NOMO-1 (cell line): ENCODE results near the gene IL36A.

Experiments used
- DNase-seq, 2 experiments: peaks; one replicate each; lab custom pipeline; 2025; ENCODE audit not compliant: unreplicated experiment in 2 of 2; lab: John Stamatoyannopoulos, UW

IL36A gene

DNA sequence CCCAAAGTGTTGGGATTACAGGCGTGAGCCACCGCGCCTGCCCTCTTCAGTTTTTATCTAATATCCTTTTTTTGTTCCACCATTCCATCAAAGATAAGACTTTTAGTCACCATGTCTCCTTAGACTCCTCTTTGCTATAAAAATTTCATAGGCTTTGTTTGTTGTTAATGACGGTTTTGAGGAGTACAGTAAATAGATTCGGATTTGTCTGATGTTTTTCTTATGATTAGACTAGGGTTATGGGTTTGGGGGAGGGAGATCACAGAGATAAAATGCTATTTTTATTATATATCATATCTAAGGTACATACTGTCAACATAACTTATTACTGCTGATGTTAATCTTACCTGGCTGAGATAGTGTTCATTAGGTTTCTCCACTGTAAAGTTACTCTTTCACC is 41.2 kb downstream of the IL36A start:
- no peak for DNase-seq

GRCh38 chr2:113050921-113051895 is 45.9 kb downstream of the IL36A start:
- no peak for DNase-seq

- DNase-seq: no peak
These were observed 47.2 kb downstream of the IL36A start, which contains the start of gene IL36B for GRCh38 chr2:113052396-113052917. TSS of gene IL36B (minus strand) at chr2:113052867.

- DNase-seq: no peak
These were observed 48.4 kb downstream of the IL36A start for GRCh38 chr2:113053666-113054065.

DNA sequence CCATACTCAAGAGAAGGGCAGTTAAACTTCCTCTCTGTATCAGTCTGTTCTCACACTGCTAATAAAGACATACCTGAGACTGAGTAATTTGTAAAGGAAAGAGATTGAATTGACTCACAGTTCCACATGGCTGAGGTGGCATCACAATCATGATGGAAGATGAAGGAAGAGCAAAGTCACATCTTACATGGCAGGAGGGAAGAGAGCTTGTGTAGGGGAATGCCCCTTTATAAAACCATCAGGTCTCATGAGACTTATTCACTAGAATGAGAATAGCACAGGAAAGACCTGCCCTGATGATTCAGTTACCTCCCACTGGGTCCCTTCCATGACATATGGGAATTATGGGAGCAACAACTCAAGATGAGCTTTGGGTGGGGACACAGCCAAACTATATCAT is 48.8 kb downstream of the IL36A start:
- DNase-seq: no peak

DNA sequence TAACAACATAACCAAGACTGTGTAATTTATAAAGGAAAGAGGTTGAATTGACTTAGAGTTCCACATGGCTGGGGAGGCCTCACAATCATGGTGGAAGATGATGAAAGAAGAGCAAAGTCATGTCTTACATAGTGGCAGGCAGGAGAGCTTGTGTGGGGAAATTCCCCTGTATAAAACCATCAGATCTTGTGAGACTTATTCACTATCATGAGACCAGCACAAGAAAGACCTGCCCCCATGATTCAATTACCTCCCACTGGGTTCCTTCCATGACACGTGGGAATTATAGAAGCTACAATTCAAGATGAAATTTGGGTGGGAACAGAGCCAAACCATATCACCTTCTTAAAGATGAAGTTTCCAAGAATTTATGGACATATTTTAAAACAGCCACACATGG is 51.3 kb downstream of the IL36A start:
- no peak for DNase-seq

GRCh38 chr2:113057117-113057516 is 51.9 kb downstream of the IL36A start:
- DNase-seq: no peak
